K562 (cell line): ENCODE results near the gene ARAF. TPM values are rescaled to one million over a fixed set of nuclear protein-coding genes. Genes with fewer than 3 reads are reported as not detected.

Experiments used
- ATAC-seq: fragments of 200-7000 bp; cut with Tn5 transposase; 3 replicates; pipeline ENCODE4 v1.9.1; 2020; ENCODE audit warnings: moderate library complexity
- BruUV-seq: library from RNA; stranded (reverse); fragments of 400-500 nt; replicated peaks from 2 replicates; lab custom pipeline; 2021; lab: Mats Ljungman, UMichigan
- CTCF ChIA-PET: fragments of 300-600 bp; formaldehyde crosslinking; extraction: SDS; loops from one replicate; lab custom pipeline; 2021; ENCODE audit warnings: low intra/inter-chr PET ratio; lab: Yijun Ruan, JAX
- POLR2A ChIA-PET: fragments of 300-600, 350-650 bp; sonication (Branson Sonifier 250); formaldehyde crosslinking; extraction: SDS; loops from one replicate; lab custom pipeline; 2021; ENCODE audit warnings: antibody characterized with exemption, inconsistent platforms; lab: Yijun Ruan, JAX
- DNase-seq, 4 experiments: peaks; one replicate each; pipeline versions ENCODE4 v3.0.0 to v3.0.0-alpha.2; 2011 to 2018; ENCODE audit warnings: low spot score in 3 of 4, mixed read lengths in 3 of 4; ENCODE audit errors: extremely low read depth in 1 of 4
- FAIRE-seq: peaks from 2 replicates; lab custom pipeline; 2011; peaks lifted over from hg19 to GRCh38; lab: Jason Lieb, UNC
- H2AFZ ChIP-seq: 2 replicates; pipeline ENCODE4 v1.6.0; 2011; ENCODE audit warnings: low read depth, low read length, control low read depth, inconsistent platforms
- H3K27ac ChIP-seq: fragments of 200-600 bp; 3 replicates; pipeline ENCODE4 v1.8.0; 2011; ENCODE audit warnings: low read depth, mild to moderate bottlenecking, control low read depth, inconsistent platforms, low read length, moderate library complexity, mixed read lengths; ENCODE audit errors: extremely low read depth
- H3K27me3 ChIP-seq, 2 experiments: fragments of 300-600 bp in 1 of 2; 2 replicates in 1 of 2; 3 replicates in 1 of 2; pipeline versions ENCODE4 v1.6.0 to v1.8.0; 2011; ENCODE audit warnings: inconsistent platforms in 2 of 2, low read length in 2 of 2, mild to moderate bottlenecking in 1 of 2, mixed read lengths in 1 of 2, moderate library complexity in 1 of 2; ENCODE audit not compliant: control insufficient read depth in 2 of 2, insufficient read depth in 2 of 2
- H3K36me3 ChIP-seq: fragments of 300-600 bp; 3 replicates; pipeline ENCODE4 v1.8.0; 2011; ENCODE audit warnings: mild to moderate bottlenecking, low read length, inconsistent platforms; ENCODE audit not compliant: control insufficient read depth, insufficient read depth
- H3K4me1 ChIP-seq, 2 experiments: fragments of 200-600 bp in 1 of 2; replicated peaks in 1 of 2; 2 replicates in 1 of 2; 3 replicates in 1 of 2; pipeline versions ENCODE4 v1.5.1 to v1.8.0; 2011; ENCODE audit warnings: inconsistent platforms in 2 of 2, low read length in 2 of 2, mild to moderate bottlenecking in 1 of 2, mixed read lengths in 1 of 2, moderate library complexity in 1 of 2; ENCODE audit not compliant: control insufficient read depth in 2 of 2, insufficient read depth in 2 of 2
- H3K4me2 ChIP-seq: 2 replicates; pipeline ENCODE4 v1.6.1; 2011; ENCODE audit warnings: low read length, control low read depth, inconsistent platforms, mixed read lengths; ENCODE audit not compliant: insufficient read depth
- H3K4me3 ChIP-seq: fragments of 200-600 bp; sonication (generic), shearing (Covaris generic); 2 replicates; pipeline ENCODE4 v1.5.1; 2016; ENCODE audit warnings: control low read depth, inconsistent platforms
- H3K79me2 ChIP-seq: fragments of 200-600 bp; 3 replicates; pipeline ENCODE4 v1.8.0; 2011; ENCODE audit warnings: low read length, inconsistent platforms; ENCODE audit not compliant: control insufficient read depth, insufficient read depth
- H3K9ac ChIP-seq, 2 experiments: 2 replicates each; pipeline versions ENCODE4 v1.6.0 to v1.6.1; 2011; ENCODE audit warnings: low read depth in 2 of 2, low read length in 2 of 2, control low read depth in 1 of 2, inconsistent platforms in 1 of 2, mild to moderate bottlenecking in 1 of 2, mixed read lengths in 1 of 2; ENCODE audit not compliant: insufficient read depth in 1 of 2
- H3K9me1 ChIP-seq: one replicate; pipeline ENCODE4 v1.6.0; 2011; ENCODE audit warnings: inconsistent platforms, mild to moderate bottlenecking, low read length, moderate library complexity; ENCODE audit not compliant: control insufficient read depth, insufficient read depth
- H3K9me3 ChIP-seq: replicated peaks from 2 replicates; pipeline ENCODE4 v1.5.1; 2011; ENCODE audit warnings: low read depth, low read length, inconsistent platforms; ENCODE audit not compliant: control insufficient read depth, insufficient read depth
- H4K20me1 ChIP-seq: replicated peaks from 2 replicates; pipeline ENCODE4 v1.6.1; 2011; ENCODE audit warnings: low read length, inconsistent platforms, mixed read lengths; ENCODE audit not compliant: control insufficient read depth, insufficient read depth
- ATF4 ChIP-seq: fragments of 450-650 bp; formaldehyde crosslinking; IDR thresholded peaks from 2 replicates; pipeline ENCODE4 v1.4.0; 2022; ENCODE audit warnings: mild to moderate bottlenecking, moderate library complexity
- BRCA1 ChIP-seq, 2 experiments: fragments of 450-650 bp in 1 of 2; sonication (generic) in 1 of 2; formaldehyde crosslinking in 1 of 2; IDR thresholded peaks; 2 replicates each; pipeline versions ENCODE4 v1.5.0 to v1.6.1; 2017 to 2020; ENCODE audit warnings: mild to moderate bottlenecking in 1 of 2, missing genetic modification reagents in 1 of 2
- CEBPB ChIP-seq: fragments of 450-650 bp; IDR thresholded peaks from 2 replicates; pipeline ENCODE4 v1.6.1; 2016; ENCODE audit warnings: missing genetic modification characterization, missing compliant biosample characterization
- FOXJ3 ChIP-seq: sonication (generic); formaldehyde crosslinking; IDR thresholded peaks from 2 replicates; pipeline ENCODE4 v1.4.0; 2020; ENCODE audit warnings: mild to moderate bottlenecking, missing genetic modification reagents
- NONO ChIP-seq, 2 experiments: fragments of 200-400 bp in 1 of 2; fragments of 450-650 bp in 1 of 2; formaldehyde crosslinking in 1 of 2; IDR thresholded peaks; 2 replicates each; pipeline ENCODE4 v1.6.1; 2017; ENCODE audit warnings: low read depth in 2 of 2, mild to moderate bottlenecking in 2 of 2, moderate library complexity in 2 of 2, low read length in 1 of 2
- RBFOX2 ChIP-seq: fragments of 200-400 bp; formaldehyde crosslinking; IDR thresholded peaks from 2 replicates; pipeline ENCODE4 v1.6.1; 2017; ENCODE audit warnings: low read depth, mild to moderate bottlenecking, low read length, moderate library complexity
- TCF7 ChIP-seq: sonication (generic); IDR thresholded peaks from 2 replicates; pipeline ENCODE4 v1.6.1; 2016; ENCODE audit warnings: antibody characterized with exemption, borderline replicate concordance
- ZNF121 ChIP-seq: sonication (generic); formaldehyde crosslinking; conservative IDR thresholded peaks from 2 replicates; pipeline ENCODE4 v1.8.0; 2022; ENCODE audit warnings: missing genetic modification reagents
- ZNF133 ChIP-seq: fragments of 250-450 bp; sonication (Bioruptor Pico); IDR thresholded peaks from 2 replicates; pipeline ENCODE4 v1.4.0; 2020; ENCODE audit warnings: mild to moderate bottlenecking
- WGBS: fragments of 100-300 bp; shearing (Covaris generic); methylation state at CpG from one replicate; pipeline ENCODE4 v1.1.6; 2016; ENCODE audit warnings: low coverage, mixed read lengths; ENCODE audit not compliant: insufficient coverage; ENCODE audit errors: missing lambda C conversion rate; 5-methylcytosine and 5-hydroxymethylcytosine counted together
- in situ Hi-C: fragments of 300-500 bp; cut with MboI; formaldehyde crosslinking; loops from 4 replicates; pipeline ENCODE4 v1.15.0; 2018; ENCODE audit warnings: inconsistent platforms, mixed read lengths
- intact Hi-C: fragments of 100-400 bp; cut with micrococcal nuclease; formaldehyde crosslinking; loops from 2 replicates; pipeline ENCODE4 v1.14.2; 2022
- polyA plus RNA-seq, 8 experiments: library from polyadenylated mRNA; depleted of rRNA in 4 of 8; stranded (reverse) in 5 of 8; unstranded in 3 of 8; fragments of >200 nt; fragmentation: Nextera tagmentation in 2 of 8; fragmentation: Illumina TruSeq in 1 of 8; extraction: Ambion mirVana in 2 of 8; extraction: Trizol in 1 of 8; gene quantifications; 2 replicates each; pipeline versions ENCODE4 v1.2.1 to v1.2.3, GENCODE V29; 2011 to 2014; ENCODE audit warnings: inconsistent platforms in 1 of 8, missing spikeins in 1 of 8
- total RNA-seq, 7 experiments: library from RNA; depleted of rRNA in 6 of 7; stranded (reverse); fragments of >200 nt in 6 of 7; fragmentation: Illumina TruSeq in 2 of 7; extraction: Trizol in 2 of 7; gene quantifications; 2 replicates each; pipeline versions ENCODE4 v1.2.1 to v1.2.3, GENCODE V29; 2011 to 2021; ENCODE audit warnings: low replicate concordance in 1 of 7
- TF ChIP-seq, protein P1 (sequence below): fragments of 150-350 bp; IDR thresholded peaks from 2 replicates; pipeline ENCODE4 v1.6.1; 2014; ENCODE audit warnings: low read depth, mild to moderate bottlenecking, low read length, borderline replicate concordance
- TF ChIP-seq, protein P2 (sequence below): fragments of 250-450 bp; sonication (Bioruptor Pico); IDR thresholded peaks from 2 replicates; pipeline ENCODE4 v1.4.0; 2020; ENCODE audit warnings: borderline replicate concordance

Gene ARAF
- total and polyA plus RNA-seq, 9 of the 15 experiments (the other 6 are each of a cell fraction or from before 2014, with no cell fraction given): 5.5 to 70.0 (median 29.4) TPM

- no peak overlapping the region for H2AFZ ChIP-seq
- 74% methylated on average over 9 of the region's 11 CpGs for WGBS
- ChIA-PET POLR2A (interaction anchor here (0.8 to 1.0 kb wide), 2 partner anchors 10 to 11 kb away, joined by 3 to 4 read pairs; no protein-coding TSS in a partner anchor), CTCF (no interaction called here)
- peaks cover 13 to 22% of the 10 kb centered on the region in 2 experiments; a peak in 4 of 5 replicates for H3K4me1 ChIP-seq
- peaks cover 36% of the 10 kb centered on the region; the same call in 2 of the 3 replicates for H3K36me3 ChIP-seq
- intact Hi-C loops (no loop called here), in situ Hi-C loops (no loop called here)
- H3K79me2 ChIP-seq: peaks cover 29% of the 10 kb centered on the region
- no TSS peak for BruUV-seq
- ATAC-seq: no peak
- H3K4me2 ChIP-seq: peak overlapping the region; percentile 11; the same call in 1 of the 2 replicates
- DNase-seq: no peak
- FAIRE-seq: no peak
- H4K20me1 ChIP-seq: no peaks in the 10 kb centered on the region
- H3K27ac ChIP-seq: no peak overlapping the region
- no peak overlapping the region for H3K9ac ChIP-seq
- no peaks in the 10 kb centered on the region for H3K9me3 ChIP-seq
- no peak overlapping the region for H3K4me3 ChIP-seq
- H3K9me1 ChIP-seq: no peaks in the 10 kb centered on the region
- H3K27me3 ChIP-seq: no peaks in the 10 kb centered on the region
- no peak for TF ChIP-seq FOXJ3 (CRISPR knock-in tag)
- peak; percentile 41; the same call in 1 of the 2 replicates for TF ChIP-seq RBFOX2
- no peak for TF ChIP-seq NONO (IDR thresholded peaks at IDR 0.05; ENCODE audit: low read depth in 2 of 2, low read length in 1 of 2)
- TF ChIP-seq ZNF133 (CRISPR knock-in tag): no peak
- TF ChIP-seq, protein P1, sequence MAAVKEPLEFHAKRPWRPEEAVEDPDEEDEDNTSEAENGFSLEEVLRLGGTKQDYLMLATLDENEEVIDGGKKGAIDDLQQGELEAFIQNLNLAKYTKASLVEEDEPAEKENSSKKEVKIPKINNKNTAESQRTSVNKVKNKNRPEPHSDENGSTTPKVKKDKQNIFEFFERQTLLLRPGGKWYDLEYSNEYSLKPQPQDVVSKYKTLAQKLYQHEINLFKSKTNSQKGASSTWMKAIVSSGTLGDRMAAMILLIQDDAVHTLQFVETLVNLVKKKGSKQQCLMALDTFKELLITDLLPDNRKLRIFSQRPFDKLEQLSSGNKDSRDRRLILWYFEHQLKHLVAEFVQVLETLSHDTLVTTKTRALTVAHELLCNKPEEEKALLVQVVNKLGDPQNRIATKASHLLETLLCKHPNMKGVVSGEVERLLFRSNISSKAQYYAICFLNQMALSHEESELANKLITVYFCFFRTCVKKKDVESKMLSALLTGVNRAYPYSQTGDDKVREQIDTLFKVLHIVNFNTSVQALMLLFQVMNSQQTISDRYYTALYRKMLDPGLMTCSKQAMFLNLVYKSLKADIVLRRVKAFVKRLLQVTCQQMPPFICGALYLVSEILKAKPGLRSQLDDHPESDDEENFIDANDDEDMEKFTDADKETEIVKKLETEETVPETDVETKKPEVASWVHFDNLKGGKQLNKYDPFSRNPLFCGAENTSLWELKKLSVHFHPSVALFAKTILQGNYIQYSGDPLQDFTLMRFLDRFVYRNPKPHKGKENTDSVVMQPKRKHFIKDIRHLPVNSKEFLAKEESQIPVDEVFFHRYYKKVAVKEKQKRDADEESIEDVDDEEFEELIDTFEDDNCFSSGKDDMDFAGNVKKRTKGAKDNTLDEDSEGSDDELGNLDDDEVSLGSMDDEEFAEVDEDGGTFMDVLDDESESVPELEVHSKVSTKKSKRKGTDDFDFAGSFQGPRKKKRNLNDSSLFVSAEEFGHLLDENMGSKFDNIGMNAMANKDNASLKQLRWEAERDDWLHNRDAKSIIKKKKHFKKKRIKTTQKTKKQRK: no peak
- no peak for TF ChIP-seq BRCA1 (IDR thresholded peaks at IDR 0.05)
- no peak for TF ChIP-seq BRCA1 (CRISPR knock-in tag; IDR thresholded peaks at IDR 0.05)
- TF ChIP-seq CEBPB (tag): no peak
- no peak for TF ChIP-seq ATF4
- TF ChIP-seq TCF7: no peak
- TF ChIP-seq ZNF121 (CRISPR knock-in tag): no peak
- TF ChIP-seq, protein P2, sequence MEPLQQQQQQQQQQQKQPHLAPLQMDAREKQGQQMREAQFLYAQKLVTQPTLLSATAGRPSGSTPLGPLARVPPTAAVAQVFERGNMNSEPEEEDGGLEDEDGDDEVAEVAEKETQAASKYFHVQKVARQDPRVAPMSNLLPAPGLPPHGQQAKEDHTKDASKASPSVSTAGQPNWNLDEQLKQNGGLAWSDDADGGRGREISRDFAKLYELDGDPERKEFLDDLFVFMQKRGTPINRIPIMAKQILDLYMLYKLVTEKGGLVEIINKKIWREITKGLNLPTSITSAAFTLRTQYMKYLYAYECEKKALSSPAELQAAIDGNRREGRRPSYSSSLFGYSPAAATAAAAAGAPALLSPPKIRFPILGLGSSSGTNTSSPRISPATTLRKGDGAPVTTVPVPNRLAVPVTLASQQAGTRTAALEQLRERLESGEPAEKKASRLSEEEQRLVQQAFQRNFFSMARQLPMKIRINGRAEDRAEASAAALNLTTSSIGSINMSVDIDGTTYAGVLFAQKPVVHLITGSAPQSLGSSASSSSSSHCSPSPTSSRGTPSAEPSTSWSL (CRISPR knock-in tag): no peak
These were observed 25.2 kb downstream of the ARAF start for GRCh38 chrX:47586043-47586787.
